Lung (tissue), 12 donors: Measurements from ENCODE around the gene C1orf21. TPM values are rescaled to one million over a fixed set of nuclear protein-coding genes. Genes with fewer than 3 reads are reported as not detected.

ENCODE experiments used
- ATAC-seq: fragments of 200-7000 bp; cut with Tn5 transposase; one replicate; pipeline ENCODE4 v1.9.1; 2020; ENCODE audit warnings: moderate number of reproducible peaks; ENCODE audit not compliant: insufficient read depth, low FRiP score
- DNase-seq, 3 donors: peaks; one replicate each; pipeline ENCODE4 v3.0.0-alpha.2; 2013 to 2017
- H3K27ac ChIP-seq, 2 donors: one replicate each; pipeline ENCODE4 v1.5.1; 2013; ENCODE audit warnings: mild to moderate bottlenecking in 2 of 2, moderate library complexity in 2 of 2, control low read depth in 1 of 2, inconsistent platforms in 1 of 2, low read depth in 1 of 2, low read length in 1 of 2
- H3K27me3 ChIP-seq, 3 donors: one replicate each; pipeline ENCODE4 v1.5.1; 2013; ENCODE audit warnings: low read length in 2 of 3; ENCODE audit not compliant: control insufficient read depth in 3 of 3, insufficient read depth in 3 of 3
- H3K36me3 ChIP-seq, 4 donors: one replicate each; pipeline ENCODE4 v1.5.1; 2013; ENCODE audit warnings: low read length in 4 of 4, mild to moderate bottlenecking in 1 of 4, moderate library complexity in 1 of 4; ENCODE audit not compliant: control insufficient read depth in 4 of 4, insufficient read depth in 4 of 4
- H3K4me1 ChIP-seq, 5 donors: one replicate each; pipeline ENCODE4 v1.5.1; 2013; ENCODE audit warnings: low read length in 5 of 5, mild to moderate bottlenecking in 2 of 5, moderate library complexity in 1 of 5; ENCODE audit not compliant: control insufficient read depth in 5 of 5, insufficient read depth in 5 of 5
- H3K4me3 ChIP-seq: one replicate; pipeline ENCODE4 v1.5.1; 2013; ENCODE audit warnings: mild to moderate bottlenecking, control low read depth, moderate library complexity
- H3K9ac ChIP-seq, 2 donors: one replicate each; pipeline ENCODE4 v1.5.1; 2013; ENCODE audit warnings: low read length in 2 of 2, control low read depth in 1 of 2; ENCODE audit not compliant: insufficient read depth in 1 of 2
- H3K9me3 ChIP-seq, 4 donors: one replicate each; pipeline ENCODE4 v1.5.1; 2013; ENCODE audit warnings: low read length in 3 of 4, mild to moderate bottlenecking in 1 of 4, moderate library complexity in 1 of 4; ENCODE audit not compliant: control insufficient read depth in 4 of 4, insufficient read depth in 3 of 4
- WGBS, 2 donors: extraction: QIAGEN DNeasy Blood & Tissue Kit; methylation state at CpG; one replicate each; pipeline ENCODE4 v1.1.7; 2013; 5-methylcytosine and 5-hydroxymethylcytosine counted together
- polyA plus RNA-seq, 2 donors: library from polyadenylated mRNA; stranded (reverse); fragments of 200-250 nt; gene quantifications; one replicate each; pipeline ENCODE4 v1.2.1, GENCODE V29; 2013
- total RNA-seq, 2 donors: library from RNA; depleted of rRNA in 1 of 2; stranded (reverse); fragments of >200 nt in 1 of 2; gene quantifications; one replicate each; pipeline ENCODE4 v1.2.1, GENCODE V29; 2014 to 2021
- TF ChIP-seq, protein P1 (sequence below): IDR thresholded peaks from 2 replicates; pipeline ENCODE4 v1.5.1; 2012; ENCODE audit warnings: mild to moderate bottlenecking; ENCODE audit errors: control extremely low read depth, extremely low read depth
- donor health status: control.
- donor health status: control.
- donor health status: Bipolar disorder and iron deficiency.
- donor health status: healthy.
- donor health status: DM: yes; HTN: yes; CAD: no.

Gene C1orf21
- total and polyA plus RNA-seq, 4 donors = 16.2 to 59.9 (median 45.5) TPM

DNA sequence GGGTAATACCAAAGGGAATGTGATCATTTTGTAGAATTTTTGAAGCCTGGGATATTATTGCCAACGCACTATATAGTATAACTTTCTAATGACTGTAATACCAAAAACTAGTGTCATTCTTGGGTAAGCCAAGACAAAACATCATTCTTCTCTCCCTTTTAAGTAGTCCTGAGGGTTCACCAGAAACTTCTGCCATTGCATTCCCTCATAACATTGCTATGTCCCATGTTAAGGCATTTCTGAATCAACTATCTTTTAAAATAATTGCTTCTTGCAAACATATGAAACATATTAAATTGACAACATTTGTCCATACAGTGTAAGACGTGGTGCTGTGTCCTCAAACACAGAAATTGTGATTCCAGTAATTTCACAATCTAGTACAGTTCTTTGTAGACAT, 29.9 kb upstream of the C1orf21 start:
- Histone ChIP-seq H3K27me3 (no peaks in the 10 kb centered on the region), H3K9me3 (no peaks in the 10 kb centered on the region), H3K9ac (no peak overlapping the region), H3K36me3 (no peaks in the 10 kb centered on the region), H3K4me3 (no peak overlapping the region), H3K27ac (no peak overlapping the region), H3K4me1 (no peaks in the 10 kb centered on the region)
- TF ChIP-seq, protein P1, sequence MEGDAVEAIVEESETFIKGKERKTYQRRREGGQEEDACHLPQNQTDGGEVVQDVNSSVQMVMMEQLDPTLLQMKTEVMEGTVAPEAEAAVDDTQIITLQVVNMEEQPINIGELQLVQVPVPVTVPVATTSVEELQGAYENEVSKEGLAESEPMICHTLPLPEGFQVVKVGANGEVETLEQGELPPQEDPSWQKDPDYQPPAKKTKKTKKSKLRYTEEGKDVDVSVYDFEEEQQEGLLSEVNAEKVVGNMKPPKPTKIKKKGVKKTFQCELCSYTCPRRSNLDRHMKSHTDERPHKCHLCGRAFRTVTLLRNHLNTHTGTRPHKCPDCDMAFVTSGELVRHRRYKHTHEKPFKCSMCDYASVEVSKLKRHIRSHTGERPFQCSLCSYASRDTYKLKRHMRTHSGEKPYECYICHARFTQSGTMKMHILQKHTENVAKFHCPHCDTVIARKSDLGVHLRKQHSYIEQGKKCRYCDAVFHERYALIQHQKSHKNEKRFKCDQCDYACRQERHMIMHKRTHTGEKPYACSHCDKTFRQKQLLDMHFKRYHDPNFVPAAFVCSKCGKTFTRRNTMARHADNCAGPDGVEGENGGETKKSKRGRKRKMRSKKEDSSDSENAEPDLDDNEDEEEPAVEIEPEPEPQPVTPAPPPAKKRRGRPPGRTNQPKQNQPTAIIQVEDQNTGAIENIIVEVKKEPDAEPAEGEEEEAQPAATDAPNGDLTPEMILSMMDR = no peak
- DNase-seq (no peak), ATAC-seq (no peak)
- WGBS, 2 donors = 94 to 95% methylated on average over 2 of the region's 2 CpGs

DNA sequence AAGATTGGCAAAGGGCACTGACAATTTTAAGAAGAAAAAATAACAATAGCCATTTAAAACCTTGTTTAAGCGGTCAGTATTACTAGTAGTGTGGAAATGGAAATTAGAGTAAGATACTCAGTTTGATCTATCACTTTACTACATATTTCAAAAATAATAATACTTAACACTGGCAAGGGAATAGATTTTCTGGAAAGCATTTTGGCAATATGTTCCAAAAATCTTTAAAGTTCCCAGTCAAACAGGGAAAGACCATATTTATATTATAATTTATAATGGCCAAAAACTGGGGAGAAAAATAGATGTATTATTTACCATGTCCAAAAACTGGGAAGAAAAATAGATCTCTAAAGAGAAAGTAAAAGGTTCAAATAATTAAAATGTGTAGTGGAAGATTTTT, 28.6 kb upstream of the C1orf21 start:
- Histone ChIP-seq H3K9ac (no peak overlapping the region), H3K36me3 (no peaks in the 10 kb centered on the region), H3K27me3 (no peaks in the 10 kb centered on the region), H3K9me3 (no peaks in the 10 kb centered on the region), H3K27ac (no peak overlapping the region), H3K4me3 (no peak overlapping the region), H3K4me1 (peaks cover 0 to 2% (median 0%) of the 10 kb centered on the region in 5 donors)
- ATAC-seq (no peak), DNase-seq (no peak)
- TF ChIP-seq, protein P1 = no peak
- WGBS, 2 donors = 95 to 97% methylated on average over 1 of the region's 1 CpG

DNA sequence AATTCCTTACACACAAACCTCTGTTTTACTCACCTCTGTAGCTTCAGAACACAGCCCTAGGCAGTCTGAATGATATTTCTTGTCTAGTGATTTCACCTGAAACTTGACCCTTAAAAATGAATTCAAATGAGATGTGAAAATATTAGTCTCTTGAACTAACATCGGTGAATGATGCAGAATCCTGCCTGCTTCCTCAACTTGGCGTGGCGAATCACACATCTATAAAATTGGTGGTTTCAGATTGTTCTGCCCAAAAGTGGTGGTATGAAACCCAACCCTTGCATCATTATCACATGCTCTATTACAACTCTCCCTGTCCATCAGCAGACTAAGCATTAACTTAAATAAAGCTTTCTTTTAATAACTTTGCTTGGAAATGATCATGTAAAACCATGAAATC, 26.9 kb upstream of the C1orf21 start:
- Histone ChIP-seq H3K27me3 (no peaks in the 10 kb centered on the region), H3K4me1 (peaks cover 0 to 2% (median 0%) of the 10 kb centered on the region in 5 donors), H3K9me3 (no peaks in the 10 kb centered on the region), H3K27ac (no peak overlapping the region), H3K9ac (no peak overlapping the region), H3K36me3 (no peaks in the 10 kb centered on the region), H3K4me3 (no peak overlapping the region)
- TF ChIP-seq, protein P1 = no peak
- ATAC-seq (no peak), DNase-seq (no peak)
- WGBS, 2 donors = 89 to 97% methylated on average over 3 of the region's 3 CpGs

DNA sequence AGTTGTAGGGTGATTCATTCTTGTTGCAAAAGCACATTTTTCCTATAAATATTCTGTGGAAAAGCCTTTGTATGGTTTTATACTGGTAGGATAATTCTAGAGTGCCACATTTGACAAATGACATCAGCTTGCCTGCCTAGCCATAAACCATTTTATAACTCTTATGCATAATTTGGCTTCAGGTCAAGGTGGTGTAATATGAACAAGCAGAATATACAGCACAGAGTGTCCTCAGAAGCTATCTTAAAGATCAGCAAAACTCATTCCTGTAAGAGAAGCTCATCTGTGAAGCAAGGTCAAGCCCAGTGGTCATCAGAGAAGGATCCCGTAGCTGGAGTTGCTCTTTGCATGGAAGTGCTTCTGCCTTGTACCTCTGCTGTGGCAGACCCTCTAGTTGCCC, 24.0 kb upstream of the C1orf21 start:
- H3K27ac ChIP-seq = no peak overlapping the region
- WGBS, 2 donors = 95 to 100% methylated on average over 1 of the region's 1 CpG
- no peaks in the 10 kb centered on the region for H3K36me3 ChIP-seq
- TF ChIP-seq, protein P1 = no peak
- no peak for ATAC-seq
- no peak overlapping the region for H3K9ac ChIP-seq
- no peaks in the 10 kb centered on the region for H3K9me3 ChIP-seq
- no peaks in the 10 kb centered on the region for H3K27me3 ChIP-seq
- peaks cover 0 to 2% (median 0%) of the 10 kb centered on the region in 5 donors for H3K4me1 ChIP-seq
- H3K4me3 ChIP-seq = no peak overlapping the region
- DNase-seq = no peak
